Thymus (tissue), 11 donors: ENCODE measurements around the gene NFAT5. TPM values are rescaled to one million over a fixed set of nuclear protein-coding genes. Genes with fewer than 3 reads are reported as not detected.
"Not testable (repeated sequence)": the region's sequence is repeated elsewhere in the genome, so short reads cannot be mapped to it uniquely, and the experiment has no call there.

Experiments used
- DNase-seq, 9 donors: peaks; one replicate each; pipeline ENCODE4 v3.0.0-alpha.2; 2013; ENCODE audit warnings: low spot score in 9 of 9, low read depth in 6 of 9, missing footprints in 1 of 9
- H3K27ac ChIP-seq, 2 donors: one replicate each; pipeline ENCODE4 v1.5.1; 2013; ENCODE audit warnings: control low read depth in 1 of 2, low read depth in 1 of 2, low read length in 1 of 2, mild to moderate bottlenecking in 1 of 2, moderate library complexity in 1 of 2
- H3K27me3 ChIP-seq, 2 donors: one replicate each; pipeline ENCODE4 v1.5.1; 2013; ENCODE audit warnings: low read length in 1 of 2; ENCODE audit not compliant: control insufficient read depth in 2 of 2, insufficient read depth in 1 of 2
- H3K36me3 ChIP-seq, 2 donors: one replicate each; pipeline ENCODE4 v1.5.1; 2013; ENCODE audit warnings: low read length in 1 of 2, mild to moderate bottlenecking in 1 of 2, moderate library complexity in 1 of 2; ENCODE audit not compliant: control insufficient read depth in 2 of 2, insufficient read depth in 2 of 2
- H3K4me1 ChIP-seq, 2 donors: one replicate each; pipeline ENCODE4 v1.5.1; 2013; ENCODE audit warnings: low read length in 2 of 2; ENCODE audit not compliant: control insufficient read depth in 2 of 2, insufficient read depth in 2 of 2
- H3K4me3 ChIP-seq, 2 donors: one replicate each; pipeline ENCODE4 v1.5.1; 2013; ENCODE audit warnings: low read length in 2 of 2, control low read depth in 1 of 2, mild to moderate bottlenecking in 1 of 2
- H3K9me3 ChIP-seq, 2 donors: one replicate each; pipeline ENCODE4 v1.5.1; 2013; ENCODE audit warnings: low read length in 1 of 2, mild to moderate bottlenecking in 1 of 2; ENCODE audit not compliant: control insufficient read depth in 2 of 2, insufficient read depth in 1 of 2
- WGBS: extraction: QIAGEN DNeasy Blood & Tissue Kit; methylation state at CpG from one replicate; pipeline ENCODE4 v1.1.7; 2013; 5-methylcytosine and 5-hydroxymethylcytosine counted together
- polyA plus RNA-seq: library from polyadenylated mRNA; stranded (reverse); fragments of 200-250 nt; gene quantifications from one replicate; pipeline ENCODE4 v1.2.3, GENCODE V29; 2013
- total RNA-seq: library from RNA; stranded (reverse); fragments of 120-200 nt; gene quantifications from one replicate; pipeline ENCODE4 v1.2.4, GENCODE V29; 2013
- donor health status: healthy.

NFAT5 gene
- total and polyA plus RNA-seq, 2 donors = 4.5 to 8.9 TPM

DNA sequence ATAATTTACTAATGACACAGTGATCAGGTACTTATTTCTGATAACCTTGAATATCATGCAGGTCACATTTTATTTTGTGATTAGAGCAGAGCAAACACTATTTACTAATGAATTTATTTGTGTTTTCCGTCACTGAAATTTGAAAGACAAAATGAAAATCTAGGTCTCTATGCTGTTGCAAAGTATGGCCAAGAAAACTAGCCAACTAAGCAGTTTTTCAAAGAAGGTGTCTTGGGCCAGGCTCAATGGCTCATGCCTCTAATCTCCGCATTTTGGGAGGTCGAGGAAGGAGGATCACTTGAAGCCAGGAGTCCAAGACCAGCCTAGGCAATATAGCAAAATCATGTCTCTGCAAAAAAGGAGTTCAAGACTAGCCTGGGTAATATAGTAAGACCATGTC lies 3.0 kb upstream of the NFAT5 start:
- Histone ChIP-seq H3K4me1 (peaks cover 19 to 21% of the 10 kb centered on the region in 2 donors), H3K36me3 (no peaks in the 10 kb centered on the region), H3K9me3 (no peaks in the 10 kb centered on the region), H3K4me3 (no peak overlapping the region), H3K27ac (no peak overlapping the region), H3K27me3 (no peaks in the 10 kb centered on the region)
- WGBS = 99% methylated on average over 3 of the region's 3 CpGs
- DNase-seq = no peak

DNA sequence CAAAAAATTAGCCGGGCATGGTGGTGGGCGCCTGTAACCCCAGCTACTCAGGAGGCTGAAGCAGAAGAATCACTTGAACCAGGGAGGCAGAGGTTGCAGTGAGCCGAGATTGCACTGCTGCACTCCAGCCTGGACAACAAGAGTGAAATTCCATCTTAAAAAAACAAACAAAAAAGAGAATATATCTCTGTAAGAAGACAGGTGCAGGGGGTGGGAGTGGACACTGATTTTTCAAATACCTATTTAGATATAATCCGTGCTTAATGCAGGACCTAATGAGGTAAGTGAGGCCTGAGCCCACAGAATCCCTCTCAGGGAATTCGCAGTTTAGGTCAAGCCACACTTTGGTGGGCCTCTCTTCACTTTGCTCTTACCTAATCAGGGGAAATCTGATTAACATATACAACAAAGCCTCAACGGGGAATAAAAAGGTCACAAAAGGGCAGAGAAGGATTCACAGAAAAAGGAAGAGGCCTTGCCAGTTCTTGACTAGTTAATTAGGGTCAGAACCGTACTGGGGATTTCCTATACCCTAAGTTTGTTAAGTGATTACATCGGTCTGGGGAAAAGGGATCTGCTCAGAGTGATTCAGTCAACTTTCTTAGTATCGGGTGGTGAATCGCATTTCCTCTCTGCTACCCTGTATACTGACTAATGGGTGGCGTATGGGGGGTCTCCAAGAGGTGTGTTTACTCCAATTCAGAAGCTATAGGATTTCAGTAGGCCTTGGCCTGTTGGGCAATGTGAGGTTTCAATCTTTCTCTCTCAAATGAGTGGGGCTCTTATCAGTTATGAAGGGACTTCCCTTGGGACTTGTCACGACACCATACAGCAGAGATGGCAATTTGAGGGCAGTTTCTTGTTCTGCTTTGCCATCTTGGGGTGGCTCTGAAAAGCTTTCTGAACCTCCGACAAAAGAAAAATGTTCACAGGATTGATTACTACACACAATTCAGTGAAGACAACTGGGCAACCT lies 1.9 kb upstream of the NFAT5 start:
- peak; percentile 24 to 77 (median 36) for DNase-seq
- no peaks in the 10 kb centered on the region for H3K36me3 ChIP-seq
- no peaks in the 10 kb centered on the region for H3K9me3 ChIP-seq
- peak overlapping the region; percentile 84 to 90 for H3K27ac ChIP-seq
- WGBS = 46% methylated on average over 13 of the region's 13 CpGs
- H3K27me3 ChIP-seq = no peaks in the 10 kb centered on the region
- peak overlapping the region; percentile 78 to 89 for H3K4me3 ChIP-seq
- H3K4me1 ChIP-seq = peaks cover 19 to 24% of the 10 kb centered on the region in 2 donors

DNA sequence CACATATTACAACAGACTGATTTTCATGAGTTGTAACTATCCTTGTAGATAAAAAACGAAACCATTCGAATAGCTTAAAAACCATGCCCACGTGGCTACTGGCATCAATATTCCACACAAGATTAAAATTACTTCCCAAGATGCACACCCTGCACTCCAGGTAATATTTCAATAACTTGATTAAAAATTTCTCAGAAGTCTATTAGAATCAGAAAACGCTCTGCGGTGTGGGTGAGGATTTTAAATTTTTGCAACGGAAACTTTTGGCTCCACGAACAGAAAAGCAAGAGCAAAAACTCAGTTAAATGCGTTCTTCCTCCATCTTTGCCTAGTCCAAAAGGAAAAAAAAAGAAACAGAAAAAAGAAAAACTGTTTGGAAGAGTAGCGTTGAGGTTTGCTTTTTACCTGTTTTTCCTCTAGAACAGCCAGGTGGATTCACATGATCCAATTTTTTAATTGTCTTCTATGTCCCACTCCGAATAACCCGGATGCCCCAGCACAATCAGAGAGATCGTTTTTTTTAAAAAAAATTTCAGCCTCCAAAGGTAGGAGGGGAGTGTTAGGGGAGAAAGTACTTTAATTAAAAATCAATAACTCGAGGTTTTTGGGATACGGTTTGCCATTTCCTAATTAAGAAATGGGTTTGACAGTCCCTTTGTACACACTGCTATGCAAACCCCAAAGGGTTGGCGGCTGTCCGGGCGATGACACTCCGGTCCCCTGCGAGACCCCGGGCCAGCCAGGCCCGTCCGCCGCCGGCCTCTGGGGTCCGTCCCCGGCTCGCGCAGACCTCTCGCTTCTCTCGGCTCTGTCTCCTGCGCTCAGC lies 708 bp upstream of the NFAT5 start:
- H3K27me3 ChIP-seq = no peaks in the 10 kb centered on the region
- H3K4me1 ChIP-seq = peaks cover 19 to 24% of the 10 kb centered on the region in 2 donors
- no peaks in the 10 kb centered on the region for H3K9me3 ChIP-seq
- H3K36me3 ChIP-seq = no peaks in the 10 kb centered on the region
- 1% methylated on average over 31 of the region's 31 CpGs for WGBS
- peak overlapping the region; percentile 78 to 89 for H3K4me3 ChIP-seq
- H3K27ac ChIP-seq = peak overlapping the region; percentile 90 to 91
- peak in 6 of 9 donors; percentile 2 to 57 (median 10) for DNase-seq

DNA sequence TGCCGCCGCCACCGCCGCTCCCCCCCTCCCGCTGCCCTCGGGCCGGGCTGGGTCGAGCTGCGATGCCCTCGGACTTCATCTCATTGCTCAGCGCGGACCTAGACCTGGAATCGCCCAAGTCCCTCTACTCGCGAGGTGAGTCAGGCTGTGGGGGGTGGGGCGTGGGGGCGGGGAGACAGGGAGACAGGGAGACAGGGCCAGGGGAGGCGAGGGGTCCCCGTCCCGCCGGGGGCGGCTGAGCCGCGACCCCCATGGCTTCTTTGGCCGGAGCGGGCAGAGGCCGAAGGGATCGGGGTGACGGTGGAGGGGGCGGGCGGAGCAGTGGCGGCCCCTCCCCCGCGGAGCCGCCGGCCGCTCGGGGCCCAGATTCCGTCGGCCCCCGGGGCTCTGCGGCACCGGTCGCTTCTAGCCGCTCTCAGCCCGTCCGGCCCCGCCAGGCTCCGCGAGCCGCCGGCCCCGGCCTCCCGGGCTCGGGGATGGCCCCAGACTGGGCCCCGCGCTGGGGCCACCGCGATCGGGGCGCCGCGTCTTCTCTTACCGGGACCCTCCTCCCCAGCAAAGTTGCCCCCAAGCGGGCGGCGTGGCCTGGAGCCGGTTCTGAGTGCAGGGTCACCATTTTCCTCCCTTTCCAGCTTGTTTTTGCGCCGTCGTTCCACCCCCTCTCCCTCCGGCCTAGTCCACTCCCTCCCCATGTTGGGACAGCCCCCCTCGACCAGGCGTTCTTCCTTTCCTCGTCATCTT lies 644 bp downstream of the NFAT5 start:
- H3K4me3 ChIP-seq = peak overlapping the region; percentile 77 to 89
- H3K36me3 ChIP-seq = peaks cover 0 to 4% of the 10 kb centered on the region in 2 donors
- peak in 6 of 9 donors; percentile 9 to 52 (median 29) for DNase-seq
- H3K27me3 ChIP-seq = no peaks in the 10 kb centered on the region
- H3K27ac ChIP-seq = peak overlapping the region; percentile 87 to 93
- H3K9me3 ChIP-seq = no peaks in the 10 kb centered on the region
- H3K4me1 ChIP-seq = peaks cover 19 to 24% of the 10 kb centered on the region in 2 donors
- under 1% methylated on average over 75 of the region's 75 CpGs for WGBS

DNA sequence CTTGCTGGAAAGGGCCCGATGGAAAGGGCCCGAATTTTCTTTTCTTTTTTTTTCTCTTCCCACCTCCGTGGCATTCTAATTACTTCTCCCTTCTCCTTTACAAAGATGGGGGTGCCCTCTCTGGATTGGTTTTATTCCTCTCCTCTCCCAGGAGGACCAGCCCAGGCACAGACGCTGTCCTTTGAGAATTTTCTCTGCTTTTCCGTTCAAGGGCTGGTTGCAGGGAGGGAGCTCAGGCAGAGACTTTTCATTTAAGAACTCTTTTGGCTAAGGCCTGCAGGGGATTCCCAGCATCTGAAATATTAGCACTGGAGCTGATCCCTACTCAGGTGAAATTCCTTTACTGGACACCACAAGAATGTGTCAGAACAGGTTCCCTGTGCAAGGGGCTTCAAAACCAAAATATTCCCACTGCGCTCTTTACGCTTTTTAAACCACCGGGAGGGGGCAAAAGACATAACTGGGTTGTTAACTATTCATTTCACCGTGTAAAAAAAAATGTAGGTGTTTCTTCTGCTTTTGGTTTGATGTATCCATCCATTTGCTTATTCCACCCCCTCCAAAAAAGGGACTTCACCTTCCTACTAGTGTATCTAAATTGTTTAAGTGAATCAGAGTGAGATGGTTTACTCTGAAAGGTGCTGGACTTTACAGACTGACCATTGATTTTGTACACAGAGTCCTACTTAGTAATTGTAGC lies 1.4 kb downstream of the NFAT5 start:
- Histone ChIP-seq H3K36me3 (peaks cover 0 to 4% of the 10 kb centered on the region in 2 donors), H3K4me3 (peak overlapping the region; percentile 77 to 89), H3K27me3 (no peaks in the 10 kb centered on the region), H3K27ac (peak overlapping the region; percentile 79 to 93), H3K4me1 (peaks cover 19 to 24% of the 10 kb centered on the region in 2 donors), H3K9me3 (no peaks in the 10 kb centered on the region)
- WGBS = 1% methylated on average over 9 of the region's 9 CpGs
- peak in 7 of 9 donors; percentile 3 to 60 (median 22) for DNase-seq

DNA sequence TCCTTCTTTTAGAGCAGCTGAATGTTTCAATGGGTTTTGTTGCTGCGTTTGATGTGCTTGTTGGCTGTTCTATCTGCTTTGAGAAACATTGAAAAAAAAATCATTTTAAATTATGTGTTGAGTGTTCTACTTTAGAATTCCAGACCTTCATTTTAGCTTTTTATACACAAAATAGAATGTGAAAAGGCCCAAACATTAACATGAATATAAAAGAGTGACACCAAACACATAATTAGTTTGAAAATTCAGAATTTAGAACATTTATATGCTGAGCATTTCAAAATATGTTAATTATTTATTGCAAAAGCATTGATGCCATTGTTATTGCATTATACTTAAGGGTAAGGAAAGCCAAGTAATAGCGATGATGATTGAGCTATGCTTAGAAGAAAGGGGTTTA lies 2.9 kb downstream of the NFAT5 start:
- no peak overlapping the region for H3K27ac ChIP-seq
- no peak overlapping the region for H3K4me3 ChIP-seq
- H3K4me1 ChIP-seq = peaks cover 18 to 23% of the 10 kb centered on the region in 2 donors

DNA sequence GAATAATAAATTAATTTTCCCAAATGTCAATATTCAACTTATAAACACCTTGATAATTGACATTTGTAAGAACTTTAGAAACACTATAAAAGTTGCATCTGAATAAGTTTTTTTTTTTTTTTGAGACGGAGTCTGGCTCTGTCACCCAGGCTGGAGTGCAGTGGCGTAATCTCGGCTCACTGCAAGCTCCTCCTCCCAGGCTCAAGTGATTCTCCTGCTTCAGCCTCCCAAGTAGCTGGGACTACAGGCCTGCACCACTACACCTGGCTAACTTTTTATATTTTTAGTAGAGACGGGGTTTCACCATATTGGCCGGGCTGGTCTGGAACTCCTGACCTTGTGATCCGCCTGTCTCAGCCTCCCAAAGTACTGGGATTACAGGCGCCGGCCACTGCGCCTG lies 13.0 kb downstream of the NFAT5 start:
- H3K9me3 ChIP-seq, DNase-seq, H3K36me3 ChIP-seq, H3K4me1 ChIP-seq, H3K27me3 ChIP-seq, H3K27ac ChIP-seq, H3K4me3 ChIP-seq: not testable (repeated sequence)
- WGBS = 97% methylated on average over 9 of the region's 9 CpGs

More for the DNA sequence above, 2.9 kb downstream of the NFAT5 start:
- no peak for DNase-seq
- H3K36me3 ChIP-seq = peaks cover 0 to 4% of the 10 kb centered on the region in 2 donors
- H3K9me3 ChIP-seq = no peaks in the 10 kb centered on the region
- H3K27me3 ChIP-seq = no peaks in the 10 kb centered on the region
- 84% methylated on average over 2 of the region's 2 CpGs for WGBS

DNA sequence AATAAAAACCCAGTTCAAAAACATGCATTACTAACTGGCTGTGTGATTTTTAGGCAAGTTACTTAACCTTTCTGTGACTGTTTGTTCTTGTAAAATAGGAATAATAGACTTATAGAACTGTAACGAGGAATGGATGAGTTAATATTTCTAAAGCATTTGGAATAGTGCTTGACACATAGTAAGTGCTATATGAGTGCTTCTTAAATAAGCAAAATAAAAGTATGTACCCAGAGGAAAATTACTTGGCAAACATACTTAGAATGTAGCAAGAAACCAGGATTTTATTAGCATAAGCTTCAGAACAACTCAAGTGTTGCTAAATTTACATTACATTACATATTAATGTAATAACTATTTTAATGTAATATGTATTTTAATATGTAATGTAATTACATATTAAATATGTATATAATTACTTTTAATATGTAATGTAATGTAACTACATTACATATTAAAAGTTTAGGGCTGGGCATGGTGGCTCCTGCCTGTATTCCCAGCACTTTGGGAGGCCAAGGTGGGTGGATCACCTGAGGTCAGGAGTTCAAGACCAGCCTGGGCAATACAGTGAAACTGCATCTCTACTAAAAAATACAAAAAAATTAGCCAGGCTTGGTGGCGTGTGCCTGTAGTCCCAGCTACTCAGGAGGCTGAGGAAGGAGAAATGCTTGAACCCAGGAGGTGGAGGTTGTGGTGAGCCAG lies 14.2 kb downstream of the NFAT5 start:
- H3K36me3 ChIP-seq = no peaks in the 10 kb centered on the region
- no peaks in the 10 kb centered on the region for H3K27me3 ChIP-seq
- H3K27ac ChIP-seq = no peak overlapping the region
- H3K4me1 ChIP-seq = no peaks in the 10 kb centered on the region
- DNase-seq = no peak
- 96% methylated on average over 2 of the region's 2 CpGs for WGBS
- H3K9me3 ChIP-seq = no peaks in the 10 kb centered on the region
- H3K4me3 ChIP-seq = no peak overlapping the region
